GM21447 (cell line): ENCODE data around the gene RAB3IL1.

Experiments
- ATAC-seq: cut with Tn5 transposase; IDR thresholded peaks from one replicate; pipeline ENCODE4 v1.9.1; 2021; ENCODE audit not compliant: unreplicated experiment

RAB3IL1 gene

DNA sequence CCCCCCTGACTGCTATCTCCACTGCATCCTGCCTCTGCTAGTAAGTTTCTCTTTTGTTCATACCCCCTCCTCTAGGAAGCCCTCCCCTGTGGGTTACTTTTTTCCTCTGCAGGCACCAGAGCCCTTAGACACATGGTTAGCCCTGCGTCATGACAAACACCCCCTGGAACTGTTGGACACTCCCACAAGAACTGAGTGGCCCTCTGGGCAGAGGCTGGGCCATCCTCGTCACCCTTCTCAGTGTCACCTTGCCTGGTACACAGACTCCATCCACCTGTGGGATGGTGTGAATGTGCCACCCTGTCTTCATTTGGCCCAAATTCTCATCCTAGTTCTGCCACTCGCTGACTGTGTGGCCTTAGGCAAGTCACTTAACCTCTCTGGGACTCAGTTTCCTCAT, 4.1 kb upstream of the RAB3IL1 start:
- no peak for ATAC-seq

DNA sequence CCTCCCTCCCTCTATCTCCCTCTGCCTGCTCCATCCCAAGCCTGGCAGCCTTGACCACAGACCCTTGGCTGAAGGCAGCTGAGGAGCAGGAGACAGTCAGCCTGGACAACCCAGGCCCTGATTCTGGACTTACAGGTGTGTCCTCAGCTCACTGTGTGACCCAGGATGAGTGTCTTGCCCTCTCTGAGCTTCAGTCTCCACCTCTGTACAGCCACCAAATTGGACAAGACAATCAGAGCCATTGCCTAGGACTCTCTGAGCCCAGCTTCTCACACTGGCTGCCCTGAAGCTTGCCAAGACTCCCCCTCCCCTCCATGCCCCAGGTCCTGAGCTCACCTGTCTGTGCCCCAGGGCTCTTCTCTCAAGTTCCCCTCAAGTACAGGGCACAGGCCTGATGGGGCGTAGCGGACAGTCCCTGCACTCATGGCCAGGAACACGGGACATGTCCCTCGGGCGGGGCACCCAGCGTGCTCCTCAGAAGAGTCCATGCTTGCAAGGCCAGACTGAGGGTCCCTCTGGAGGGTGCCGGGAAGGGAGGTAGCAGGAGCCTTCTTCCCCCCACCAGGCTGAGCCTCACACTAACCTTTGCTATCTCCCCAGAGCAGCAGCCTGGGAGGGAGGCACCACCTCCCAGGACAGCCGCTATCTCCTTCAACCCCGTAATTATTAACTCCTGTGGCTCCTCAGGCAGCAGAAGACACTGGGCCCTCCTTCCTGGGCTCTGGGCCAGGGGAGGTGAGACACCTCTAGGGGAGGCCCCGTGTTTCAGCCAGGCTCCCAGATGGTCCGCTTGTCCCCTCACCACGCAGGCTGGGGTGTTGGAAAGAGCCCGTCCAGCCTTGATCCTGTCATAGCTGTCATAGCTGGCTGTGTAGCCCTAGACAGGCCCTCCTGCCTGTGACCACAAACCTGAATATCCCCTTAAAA, 2.6 kb upstream of the RAB3IL1 start:
- ATAC-seq = no peak

- no peak for ATAC-seq
These were observed 1.8 kb upstream of the RAB3IL1 start for GRCh38 chr11:61918938-61919704.

GRCh38 chr11:61918251-61918937, 1.0 kb upstream of the RAB3IL1 start:
- no peak for ATAC-seq

- no peak for ATAC-seq
These were observed 531 bp downstream of the RAB3IL1 start for GRCh38 chr11:61916737-61917333.

GRCh38 chr11:61914471-61915171, 2.7 kb downstream of the RAB3IL1 start:
- ATAC-seq = no peak

- no peak for ATAC-seq
These were observed 3.5 kb downstream of the RAB3IL1 start for GRCh38 chr11:61913699-61914395.

DNA sequence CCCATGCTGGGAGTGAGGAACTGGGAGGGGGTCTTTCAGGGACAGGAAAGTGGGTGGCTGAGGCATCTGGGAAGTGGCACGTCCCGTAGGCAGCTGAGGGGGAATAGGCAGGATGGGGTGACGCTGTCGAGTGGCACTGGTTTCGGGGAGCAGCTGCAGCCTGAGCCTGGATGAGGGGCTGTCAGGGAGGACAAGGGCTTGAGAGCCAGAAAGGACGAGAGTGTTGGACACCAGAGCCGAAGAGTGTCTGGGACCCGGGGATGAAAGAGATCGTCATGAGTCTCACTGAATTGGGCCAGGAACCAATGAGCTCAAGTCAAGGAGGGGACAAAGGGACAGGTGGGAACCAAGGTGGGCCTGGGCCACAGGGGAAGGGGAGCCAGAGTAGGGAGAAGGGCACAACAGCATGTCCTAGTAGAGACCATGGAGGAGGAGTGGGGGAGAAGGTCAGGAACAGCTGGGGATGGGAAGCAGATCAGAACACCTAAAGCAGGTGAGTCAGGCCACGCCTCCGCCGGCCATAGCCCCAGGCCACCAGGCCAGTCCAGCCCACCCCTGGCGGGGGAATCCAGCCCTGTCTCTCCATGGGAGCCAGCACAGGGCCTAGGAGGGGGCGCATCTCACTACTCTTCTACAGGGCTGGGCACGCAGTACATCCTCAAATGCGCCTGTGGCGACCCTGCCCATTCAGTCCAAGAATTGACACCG, 4.2 kb downstream of the RAB3IL1 start:
- ATAC-seq = no peak

DNA sequence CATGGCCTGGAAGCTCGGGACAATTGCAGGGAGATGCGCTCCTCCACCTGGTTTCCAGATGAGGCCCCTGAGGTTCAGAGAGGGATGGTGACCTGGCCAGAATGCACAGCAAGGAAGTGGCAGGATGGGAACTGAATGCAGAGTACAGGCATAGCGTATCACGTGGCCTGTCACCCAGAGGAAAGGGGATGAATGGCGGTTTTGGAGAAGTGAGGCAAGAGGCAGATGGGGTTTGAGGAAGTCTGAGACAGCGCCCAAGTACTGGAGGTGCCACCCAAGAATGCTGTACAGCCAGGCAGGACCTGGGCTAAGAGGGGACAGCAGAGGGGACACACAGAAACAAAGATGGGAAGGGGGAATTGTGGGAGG, 4.9 kb downstream of the RAB3IL1 start:
- ATAC-seq = no peak

- no peak for ATAC-seq
These were observed 5.5 kb downstream of the RAB3IL1 start for GRCh38 chr11:61911701-61912529.

- no peak for ATAC-seq
These were observed 6.2 kb downstream of the RAB3IL1 start for GRCh38 chr11:61911128-61911700.

GRCh38 chr11:61910187-61911127, 6.9 kb downstream of the RAB3IL1 start:
- no peak for ATAC-seq

- no peak for ATAC-seq
These were observed 8.5 kb downstream of the RAB3IL1 start for GRCh38 chr11:61908730-61909316.

- ATAC-seq = no peak
These were observed 9.3 kb downstream of the RAB3IL1 start for GRCh38 chr11:61907871-61908729.

DNA sequence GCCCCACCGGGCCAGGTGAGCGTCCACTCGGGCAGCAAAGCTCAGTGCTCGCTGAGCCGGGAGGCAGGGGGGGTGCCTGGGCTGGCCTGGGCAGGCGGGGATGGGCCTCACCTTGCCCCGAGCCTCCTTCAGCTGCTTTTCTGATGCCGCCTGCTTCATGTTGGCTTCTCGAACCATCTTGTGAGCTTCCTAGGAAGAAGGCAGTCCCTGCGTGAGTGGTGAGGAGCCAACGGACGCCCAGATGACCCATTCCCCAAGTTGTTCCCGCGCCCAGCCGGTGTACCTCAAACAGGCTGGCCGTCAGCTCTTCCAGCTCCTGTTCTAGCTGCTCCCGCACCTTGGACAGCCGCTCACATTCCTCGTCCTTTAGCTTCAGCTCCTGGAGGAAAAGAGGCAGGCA, 10.1 kb downstream of the RAB3IL1 start:
- no peak for ATAC-seq

GRCh38 chr11:61906522-61906909, 10.8 kb downstream of the RAB3IL1 start:
- no peak for ATAC-seq
